ENCODE data around the gene DRD4.

DNA sequence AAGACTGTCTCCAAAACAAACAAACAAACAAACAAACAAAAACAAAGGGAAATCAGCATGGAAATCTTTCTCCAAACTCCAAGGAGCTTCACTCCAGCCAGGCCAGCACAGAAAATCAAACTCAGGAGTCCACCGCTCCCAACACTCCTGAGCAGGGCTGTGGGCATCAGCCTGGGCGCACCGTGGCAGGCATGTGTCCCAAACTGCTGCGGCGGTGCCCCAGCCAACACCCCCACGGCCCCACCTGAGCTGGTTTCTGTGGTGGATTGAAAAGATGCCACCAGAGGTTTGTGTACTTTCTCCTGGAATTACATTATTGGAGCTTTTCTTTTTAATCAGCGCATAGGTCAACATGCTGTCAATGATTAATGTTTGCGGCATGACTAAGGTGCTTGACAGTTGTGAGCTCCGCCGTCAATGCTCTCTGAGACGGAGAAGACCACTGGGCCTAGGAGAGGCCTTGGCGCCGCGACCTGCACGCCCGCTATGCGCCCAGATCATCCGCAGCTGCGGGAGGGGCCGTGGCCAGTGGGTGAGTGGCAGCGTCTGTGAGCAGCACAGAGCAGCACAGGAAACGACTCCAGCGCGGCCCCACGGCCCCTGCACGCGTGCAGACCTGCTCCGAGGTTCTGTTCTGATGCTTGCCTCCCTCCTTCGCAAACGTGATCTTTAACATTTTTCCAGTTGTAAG, 18.1 kb downstream of the DRD4 start:
- TF ChIP-seq, protein P1, sequence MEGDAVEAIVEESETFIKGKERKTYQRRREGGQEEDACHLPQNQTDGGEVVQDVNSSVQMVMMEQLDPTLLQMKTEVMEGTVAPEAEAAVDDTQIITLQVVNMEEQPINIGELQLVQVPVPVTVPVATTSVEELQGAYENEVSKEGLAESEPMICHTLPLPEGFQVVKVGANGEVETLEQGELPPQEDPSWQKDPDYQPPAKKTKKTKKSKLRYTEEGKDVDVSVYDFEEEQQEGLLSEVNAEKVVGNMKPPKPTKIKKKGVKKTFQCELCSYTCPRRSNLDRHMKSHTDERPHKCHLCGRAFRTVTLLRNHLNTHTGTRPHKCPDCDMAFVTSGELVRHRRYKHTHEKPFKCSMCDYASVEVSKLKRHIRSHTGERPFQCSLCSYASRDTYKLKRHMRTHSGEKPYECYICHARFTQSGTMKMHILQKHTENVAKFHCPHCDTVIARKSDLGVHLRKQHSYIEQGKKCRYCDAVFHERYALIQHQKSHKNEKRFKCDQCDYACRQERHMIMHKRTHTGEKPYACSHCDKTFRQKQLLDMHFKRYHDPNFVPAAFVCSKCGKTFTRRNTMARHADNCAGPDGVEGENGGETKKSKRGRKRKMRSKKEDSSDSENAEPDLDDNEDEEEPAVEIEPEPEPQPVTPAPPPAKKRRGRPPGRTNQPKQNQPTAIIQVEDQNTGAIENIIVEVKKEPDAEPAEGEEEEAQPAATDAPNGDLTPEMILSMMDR (IDR thresholded peaks at IDR 0.05) = no peak
- no peak for TF ChIP-seq POLR2A (IDR thresholded peaks at IDR 0.05)
